ENCODE results near the gene NTNG1.

Gene NTNG1

GRCh38 chr1:107525961-107526360, 385.1 kb downstream of the NTNG1 start:
- TF ChIP-seq GATA3 (IDR thresholded peaks at IDR 0.05; ENCODE audit: low read depth, low read length) (no peak), GATA2 (IDR thresholded peaks at IDR 0.05; ENCODE audit: low read depth, low read length) (no peak)

GRCh38 chr1:107526524-107527198, 385.8 kb downstream of the NTNG1 start:
- TF ChIP-seq GATA3 (IDR thresholded peaks at IDR 0.05; ENCODE audit: low read depth, low read length), result no peak
- no peak for TF ChIP-seq GATA2 (IDR thresholded peaks at IDR 0.05; ENCODE audit: low read depth, low read length)

GRCh38 chr1:107529511-107530149, 388.8 kb downstream of the NTNG1 start:
- TF ChIP-seq GATA2 (IDR thresholded peaks at IDR 0.05; ENCODE audit: low read depth, low read length) (no peak), GATA3 (IDR thresholded peaks at IDR 0.05; ENCODE audit: low read depth, low read length) (no peak)

GRCh38 chr1:107530543-107530942, 389.7 kb downstream of the NTNG1 start:
- TF ChIP-seq GATA2 (IDR thresholded peaks at IDR 0.05; ENCODE audit: low read depth, low read length) (no peak), GATA3 (IDR thresholded peaks at IDR 0.05; ENCODE audit: low read depth, low read length) (no peak)

- no peak for TF ChIP-seq GATA3 (IDR thresholded peaks at IDR 0.05; ENCODE audit: low read depth, low read length)
- TF ChIP-seq GATA2 (IDR thresholded peaks at IDR 0.05; ENCODE audit: low read depth, low read length), result no peak
Observed at GRCh38 chr1:107531065-107531908, 390.4 kb downstream of the NTNG1 start.

GRCh38 chr1:107532318-107532717, 391.5 kb downstream of the NTNG1 start:
- TF ChIP-seq GATA2 (IDR thresholded peaks at IDR 0.05; ENCODE audit: low read depth, low read length) (no peak), GATA3 (IDR thresholded peaks at IDR 0.05; ENCODE audit: low read depth, low read length) (no peak)

All from SH-SY5Y (cell line).